HepG2 (cell line): ENCODE measurements around the gene ERP44.

ENCODE experiments used
- ATF5 ChIP-seq: sonication (generic); formaldehyde crosslinking; IDR thresholded peaks from 2 replicates; pipeline ENCODE4 v1.4.0; 2020; ENCODE audit warnings: mild to moderate bottlenecking, low read depth, missing genetic modification reagents
- NPAS2 ChIP-seq: sonication (generic); formaldehyde crosslinking; IDR thresholded peaks from 2 replicates; pipeline ENCODE4 v1.8.0; 2022; ENCODE audit warnings: mild to moderate bottlenecking, missing genetic modification reagents, borderline replicate concordance
- TF ChIP-seq, protein P1 (sequence below): sonication (generic); formaldehyde crosslinking; IDR thresholded peaks from 2 replicates; pipeline ENCODE4 v1.5.0; 2020; ENCODE audit warnings: mild to moderate bottlenecking, missing genetic modification reagents, moderate library complexity

GRCh38 chr9:99954819-99955218 is 144.0 kb downstream of the ERP44 start:
- TF ChIP-seq, protein P1, sequence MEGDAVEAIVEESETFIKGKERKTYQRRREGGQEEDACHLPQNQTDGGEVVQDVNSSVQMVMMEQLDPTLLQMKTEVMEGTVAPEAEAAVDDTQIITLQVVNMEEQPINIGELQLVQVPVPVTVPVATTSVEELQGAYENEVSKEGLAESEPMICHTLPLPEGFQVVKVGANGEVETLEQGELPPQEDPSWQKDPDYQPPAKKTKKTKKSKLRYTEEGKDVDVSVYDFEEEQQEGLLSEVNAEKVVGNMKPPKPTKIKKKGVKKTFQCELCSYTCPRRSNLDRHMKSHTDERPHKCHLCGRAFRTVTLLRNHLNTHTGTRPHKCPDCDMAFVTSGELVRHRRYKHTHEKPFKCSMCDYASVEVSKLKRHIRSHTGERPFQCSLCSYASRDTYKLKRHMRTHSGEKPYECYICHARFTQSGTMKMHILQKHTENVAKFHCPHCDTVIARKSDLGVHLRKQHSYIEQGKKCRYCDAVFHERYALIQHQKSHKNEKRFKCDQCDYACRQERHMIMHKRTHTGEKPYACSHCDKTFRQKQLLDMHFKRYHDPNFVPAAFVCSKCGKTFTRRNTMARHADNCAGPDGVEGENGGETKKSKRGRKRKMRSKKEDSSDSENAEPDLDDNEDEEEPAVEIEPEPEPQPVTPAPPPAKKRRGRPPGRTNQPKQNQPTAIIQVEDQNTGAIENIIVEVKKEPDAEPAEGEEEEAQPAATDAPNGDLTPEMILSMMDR (CRISPR knock-in tag), result no peak
- TF ChIP-seq NPAS2 (CRISPR knock-in tag), result no peak
- no peak for TF ChIP-seq ATF5 (CRISPR knock-in tag)
